ENCODE measurements around the gene TADA2B.

The TADA2B gene, protein sequence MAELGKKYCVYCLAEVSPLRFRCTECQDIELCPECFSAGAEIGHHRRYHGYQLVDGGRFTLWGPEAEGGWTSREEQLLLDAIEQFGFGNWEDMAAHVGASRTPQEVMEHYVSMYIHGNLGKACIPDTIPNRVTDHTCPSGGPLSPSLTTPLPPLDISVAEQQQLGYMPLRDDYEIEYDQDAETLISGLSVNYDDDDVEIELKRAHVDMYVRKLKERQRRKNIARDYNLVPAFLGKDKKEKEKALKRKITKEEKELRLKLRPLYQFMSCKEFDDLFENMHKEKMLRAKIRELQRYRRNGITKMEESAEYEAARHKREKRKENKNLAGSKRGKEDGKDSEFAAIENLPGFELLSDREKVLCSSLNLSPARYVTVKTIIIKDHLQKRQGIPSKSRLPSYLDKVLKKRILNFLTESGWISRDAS

DNA sequence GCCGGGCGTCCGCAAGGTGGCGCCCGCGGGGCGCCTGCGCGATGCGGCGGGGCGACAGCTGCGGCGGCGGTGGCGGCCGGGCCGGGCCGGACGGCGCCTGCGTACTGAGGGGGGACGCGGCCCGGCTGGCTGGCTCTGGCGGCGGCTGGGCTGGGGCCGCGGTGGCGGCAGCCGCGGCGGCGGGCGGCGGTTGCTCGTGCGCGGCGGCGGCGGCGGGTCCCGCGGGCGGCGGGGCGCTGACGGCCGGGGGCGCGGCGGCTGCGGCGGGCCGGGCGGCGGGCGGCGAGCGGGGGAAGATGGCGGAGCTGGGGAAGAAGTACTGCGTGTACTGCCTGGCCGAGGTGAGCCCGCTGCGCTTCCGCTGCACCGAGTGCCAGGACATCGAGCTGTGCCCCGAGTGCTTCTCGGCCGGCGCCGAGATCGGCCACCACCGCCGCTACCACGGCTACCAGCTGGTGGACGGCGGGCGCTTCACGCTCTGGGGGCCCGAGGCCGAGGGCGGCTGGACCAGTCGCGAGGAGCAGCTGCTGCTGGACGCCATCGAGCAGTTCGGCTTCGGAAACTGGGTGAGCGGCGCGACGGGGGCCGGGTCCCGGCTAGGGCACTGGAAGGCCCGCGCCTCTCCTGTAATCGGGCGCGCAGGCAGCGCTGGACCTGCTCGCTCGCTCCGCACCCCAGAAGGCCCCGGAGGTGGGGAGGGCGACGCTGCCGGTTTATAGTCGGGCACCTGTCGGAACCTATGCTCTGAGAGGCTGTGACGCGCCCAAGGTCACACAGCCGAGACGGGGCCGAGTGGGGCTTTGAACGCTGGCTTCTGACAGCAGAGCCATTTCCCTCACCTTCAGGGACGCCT, at the start of gene TADA2B:
TSS of gene TADA2B (plus strand) at position 89 of the 853 bp plus-strand sequence. CDS start at position 297, 208 bp downstream.
- DNase-seq = peak; percentile 45

DNA sequence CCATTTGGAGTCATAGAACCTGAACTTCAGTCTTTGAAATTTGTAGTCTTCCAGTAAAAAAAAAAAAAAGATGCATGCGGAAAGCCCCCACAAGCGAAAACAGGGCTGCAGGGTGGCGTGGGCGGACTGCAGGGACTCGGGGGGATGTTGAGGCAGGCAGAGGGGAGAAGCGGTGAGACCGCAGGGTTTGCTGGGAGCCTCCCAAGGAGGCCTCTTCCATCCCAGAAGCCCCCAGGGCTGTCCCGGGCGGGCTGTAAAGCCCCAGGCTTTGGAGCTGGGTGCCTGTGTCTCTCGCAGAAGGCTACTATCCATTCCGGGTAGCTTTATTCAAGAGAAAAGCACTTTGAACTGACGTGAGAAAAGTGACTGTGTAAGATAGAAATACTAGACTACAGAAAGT, 46.7 kb upstream of the TADA2B start:
- DNase-seq = no peak

DNA sequence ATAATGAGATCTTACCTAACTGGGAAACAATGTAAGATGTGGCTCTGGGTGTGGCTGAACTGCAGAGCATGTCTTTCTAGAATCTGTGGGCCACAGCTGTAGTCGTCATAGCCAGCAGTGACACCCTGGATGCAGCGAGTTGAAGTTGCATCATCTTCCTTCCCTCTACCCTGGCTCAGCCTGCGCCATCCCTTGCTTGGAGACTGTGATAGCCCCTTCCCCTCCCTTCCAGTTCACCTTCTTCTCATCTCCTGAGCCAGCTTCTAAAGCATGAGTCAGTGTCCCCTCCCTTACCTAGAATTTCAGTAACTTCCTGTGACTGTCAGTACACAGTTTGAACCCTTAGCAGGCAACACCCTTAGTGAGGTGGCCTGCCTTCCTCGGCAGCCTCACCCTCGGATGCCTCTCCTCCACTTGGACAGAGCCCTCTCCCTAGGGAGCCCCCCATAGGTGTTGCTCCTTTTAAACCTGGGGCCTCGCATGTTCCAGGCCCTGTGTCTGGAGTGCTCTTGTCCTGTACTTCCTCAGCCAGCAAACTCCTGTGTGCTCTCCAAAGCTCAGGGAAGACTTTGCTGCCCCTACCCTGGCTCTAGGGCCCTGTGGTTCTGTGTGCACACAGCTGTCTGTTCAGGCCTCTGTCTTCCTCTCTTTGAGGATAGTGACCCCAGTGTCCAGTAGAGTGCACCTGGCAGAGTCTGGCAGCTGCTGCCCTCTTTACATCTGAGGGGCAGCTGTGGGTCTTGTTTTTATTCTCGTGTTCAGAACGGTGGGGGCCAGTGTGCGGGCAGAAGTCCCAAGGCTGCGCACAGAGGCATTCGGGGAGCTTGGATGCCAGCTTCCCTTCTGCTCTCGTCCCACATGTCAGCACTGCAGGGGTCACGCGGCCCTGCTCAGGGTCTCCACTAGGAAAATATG, 43.7 kb upstream of the TADA2B start:
- DNase-seq = peak in 1 of 2 experiments; percentile 34

DNA sequence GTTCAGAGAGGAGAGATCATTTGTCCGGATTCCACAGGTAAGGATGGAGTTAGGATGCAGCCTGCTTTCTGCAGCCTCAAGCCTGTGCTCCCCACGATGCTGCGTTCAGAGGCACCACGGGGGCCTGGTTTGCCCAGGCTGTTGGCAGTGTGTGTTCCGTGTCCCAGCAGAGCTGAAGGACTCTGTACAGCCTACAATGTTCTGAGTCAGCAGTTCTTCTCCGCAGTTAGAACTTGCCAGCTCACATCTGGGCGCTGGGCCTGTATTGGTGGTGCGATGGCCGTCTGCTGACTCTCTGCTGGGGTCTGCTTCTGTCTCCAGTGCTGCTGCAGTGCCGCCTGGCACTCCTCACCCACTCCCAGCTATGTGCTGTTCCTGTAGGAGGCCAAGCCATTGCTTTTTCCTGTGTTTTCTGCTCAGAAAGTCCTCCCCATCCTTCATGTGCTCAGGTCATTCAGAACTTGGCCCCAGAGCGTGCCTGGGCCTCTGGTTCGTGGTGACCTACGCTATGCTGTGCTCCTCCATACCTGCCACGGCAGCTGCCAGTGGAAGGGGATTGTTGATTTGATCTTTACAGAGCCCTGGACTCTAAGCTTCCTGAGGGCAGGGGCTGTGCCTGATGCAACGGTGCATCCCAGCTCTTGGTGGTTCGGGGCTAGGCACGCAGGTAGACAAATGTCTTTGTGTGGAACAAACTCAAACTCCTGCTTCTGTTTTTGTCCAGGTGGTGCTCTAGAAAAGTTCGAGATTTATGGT, 42.6 kb upstream of the TADA2B start:
- no peak for DNase-seq

DNA sequence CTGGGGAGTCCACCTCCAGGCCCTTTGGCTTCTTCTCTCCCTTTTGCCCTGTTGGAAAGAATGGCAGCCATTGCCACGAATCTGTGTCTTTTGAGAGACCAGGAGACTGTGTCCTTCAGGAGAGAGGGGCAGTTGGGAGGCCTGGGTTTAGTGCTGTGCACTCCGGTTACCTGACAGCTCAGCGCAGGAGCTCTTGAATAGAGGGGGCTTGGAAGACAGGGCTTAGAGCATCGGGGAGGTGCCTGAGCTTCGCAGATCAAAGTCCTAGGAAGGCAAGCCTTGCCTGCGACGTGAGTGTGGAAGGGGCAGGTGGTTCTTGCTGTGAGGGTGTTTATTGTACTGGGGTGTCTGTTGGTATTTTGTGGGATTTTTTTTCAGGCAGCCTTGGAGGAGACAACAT, 41.9 kb upstream of the TADA2B start:
- no peak for DNase-seq

DNA sequence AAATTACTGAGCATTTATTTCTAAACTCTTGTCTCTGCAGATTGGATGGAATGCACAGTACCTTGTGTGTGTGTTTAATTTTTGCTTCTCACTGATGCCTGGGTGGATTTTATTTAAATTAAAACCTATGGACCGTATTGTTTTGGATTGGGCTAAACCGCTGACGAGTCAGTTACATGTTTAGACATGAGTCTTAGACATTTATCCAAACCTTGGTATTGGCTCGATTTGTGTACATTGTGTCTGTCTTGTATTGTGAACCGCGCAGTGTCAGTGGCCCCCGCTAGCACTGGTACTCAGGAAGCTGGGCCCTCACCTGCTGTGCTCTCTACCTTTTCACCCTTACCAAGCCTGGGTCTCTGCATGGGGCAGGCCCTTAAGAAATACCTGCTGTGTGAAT, 40.8 kb upstream of the TADA2B start:
- no peak for DNase-seq

DNA sequence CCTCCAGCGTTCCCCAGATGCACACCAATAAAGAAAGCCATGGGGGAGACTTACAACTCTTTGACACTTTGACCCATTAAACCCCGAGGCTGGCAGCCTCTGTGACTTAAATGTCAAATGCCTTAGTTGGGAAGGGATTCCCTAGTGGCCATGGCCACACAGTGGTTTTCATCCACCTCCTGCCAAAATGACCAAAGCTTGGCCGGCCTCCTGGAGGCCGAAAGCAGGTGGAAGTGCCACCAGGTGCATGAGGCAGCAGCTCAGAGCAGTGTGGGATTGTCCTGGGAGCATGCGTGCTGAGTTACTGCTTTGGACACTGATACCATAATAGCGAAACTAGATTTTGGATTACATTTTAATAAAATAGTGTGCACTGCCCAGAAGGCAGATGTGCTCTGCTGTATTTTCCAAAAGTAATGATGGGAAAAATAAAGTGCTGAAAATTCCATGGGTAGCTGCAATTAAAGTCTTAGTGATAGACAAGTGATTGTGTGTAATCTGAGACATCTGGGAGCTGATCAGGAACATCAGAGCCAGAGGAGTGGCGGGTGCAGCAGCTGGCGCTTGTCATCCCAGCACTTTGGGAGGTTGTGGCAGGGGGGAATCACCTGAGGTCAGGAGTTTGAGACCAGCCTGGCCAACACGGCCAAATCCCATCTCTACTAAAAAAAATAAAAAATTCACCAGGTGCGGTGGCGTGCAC, 39.8 kb upstream of the TADA2B start:
- DNase-seq = no peak

DNA sequence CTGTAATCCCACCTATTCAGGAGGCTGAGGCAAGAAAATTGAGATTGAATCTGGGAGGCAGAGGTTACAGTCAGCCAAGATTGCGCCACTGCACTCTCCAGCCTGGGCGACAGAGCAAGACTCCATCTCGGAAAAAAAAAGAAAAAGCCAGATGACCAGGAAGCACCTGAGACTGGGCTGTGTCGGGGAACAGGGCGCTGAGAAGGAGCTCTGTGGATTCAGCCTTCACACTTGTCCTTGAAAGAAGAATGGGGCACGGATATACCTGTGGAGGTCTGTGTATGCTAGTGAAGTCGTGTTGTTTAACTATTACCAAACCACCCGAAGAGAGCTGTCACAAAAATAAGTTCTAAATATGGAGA, 39.3 kb upstream of the TADA2B start:
- DNase-seq = no peak

DNA sequence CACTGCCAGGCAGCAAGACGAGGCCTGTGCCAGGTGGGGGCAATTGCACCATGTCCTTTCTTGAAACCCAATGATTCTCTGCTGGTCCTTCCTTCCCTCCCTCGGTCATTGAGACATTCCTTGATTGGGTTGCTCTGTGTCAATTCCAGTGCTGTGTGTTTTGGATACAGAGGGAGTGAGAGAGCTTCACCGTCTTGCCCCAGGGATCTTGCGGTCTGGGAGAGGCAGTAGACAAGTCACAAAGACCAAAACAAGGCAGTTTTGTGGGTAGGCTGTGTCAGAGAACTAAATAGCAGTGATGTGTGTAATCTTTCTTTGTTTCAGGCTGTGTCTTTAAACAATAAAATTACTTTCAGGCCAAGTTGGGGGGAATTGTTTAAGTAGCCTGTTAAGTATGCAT, 38.8 kb upstream of the TADA2B start:
- DNase-seq = no peak

DNA sequence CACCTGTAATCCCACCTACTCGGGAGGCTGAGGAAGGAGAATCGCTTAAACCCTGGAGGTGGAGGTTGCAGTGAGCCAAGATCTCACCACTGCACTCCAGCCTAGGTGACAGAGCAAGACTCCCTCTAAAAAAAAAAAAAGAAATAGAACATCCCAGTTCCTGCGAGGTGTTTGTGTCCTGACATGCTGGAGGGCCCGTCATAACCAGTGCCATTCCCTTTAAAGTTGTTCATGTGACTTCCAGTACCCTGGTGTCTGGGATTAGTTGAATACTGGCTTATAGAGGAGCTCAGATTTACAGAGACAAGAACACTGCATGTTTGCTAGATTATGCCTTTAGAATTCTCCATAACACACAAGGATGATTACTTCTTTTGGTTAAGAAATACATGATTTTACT, 37.6 kb upstream of the TADA2B start:
- DNase-seq = no peak

DNA sequence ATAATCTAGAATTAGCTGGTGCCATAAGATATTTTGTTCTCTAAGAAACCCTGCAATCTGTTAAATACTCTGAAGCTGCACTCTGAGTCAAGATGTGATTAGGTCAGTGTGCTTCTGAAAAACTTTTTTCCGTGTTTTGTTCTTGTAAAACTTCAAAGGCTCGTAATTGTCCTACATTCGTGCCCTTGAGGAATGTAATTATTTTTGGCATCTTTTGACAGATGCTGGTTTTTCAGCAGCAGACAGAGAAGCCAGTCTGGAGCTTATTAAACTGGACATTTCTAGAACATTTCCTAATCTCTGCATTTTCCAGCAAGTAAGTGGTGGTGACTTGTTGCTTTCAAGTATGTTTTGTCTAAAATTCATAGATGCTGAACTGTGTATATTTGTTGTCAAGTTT, 36.8 kb upstream of the TADA2B start:
- DNase-seq = no peak

DNA sequence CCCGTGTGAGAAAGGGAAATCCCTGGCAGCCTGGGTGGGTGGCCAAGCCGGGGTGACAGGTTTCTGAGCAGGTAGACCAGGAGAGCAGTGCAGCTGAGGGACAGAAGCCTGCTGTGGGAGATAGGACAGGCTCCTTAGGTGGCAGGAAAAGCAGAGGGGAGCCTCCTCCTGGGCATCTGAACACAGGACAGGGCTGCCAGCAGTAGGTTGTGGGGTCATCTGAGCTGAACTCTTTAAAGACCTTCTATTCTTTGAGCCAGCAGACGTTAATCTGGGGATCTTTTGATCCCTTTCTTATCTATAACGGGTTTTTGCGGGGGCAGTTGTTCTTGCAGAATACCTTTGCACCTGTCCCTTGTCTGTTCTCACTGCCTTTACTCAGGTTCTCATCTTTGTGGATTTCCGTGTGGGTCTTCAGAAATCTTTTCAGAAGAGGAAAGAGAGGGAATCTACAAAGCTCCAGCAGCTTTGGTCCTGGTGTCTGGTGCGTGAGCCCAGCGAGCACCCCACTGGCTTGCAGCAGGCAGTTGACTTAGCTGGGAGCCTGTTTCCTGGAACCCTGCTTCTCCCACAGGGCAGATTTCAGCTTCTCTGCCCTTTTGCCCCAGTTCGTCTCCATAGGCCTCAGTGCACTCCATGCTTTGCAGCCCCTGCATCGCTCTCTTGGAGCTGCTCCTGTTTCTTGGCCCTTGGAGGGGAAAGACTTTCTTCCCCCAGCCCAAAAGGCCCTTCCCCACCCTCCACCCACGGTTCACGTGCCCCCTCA, 35.8 kb upstream of the TADA2B start:
- DNase-seq = no peak

DNA sequence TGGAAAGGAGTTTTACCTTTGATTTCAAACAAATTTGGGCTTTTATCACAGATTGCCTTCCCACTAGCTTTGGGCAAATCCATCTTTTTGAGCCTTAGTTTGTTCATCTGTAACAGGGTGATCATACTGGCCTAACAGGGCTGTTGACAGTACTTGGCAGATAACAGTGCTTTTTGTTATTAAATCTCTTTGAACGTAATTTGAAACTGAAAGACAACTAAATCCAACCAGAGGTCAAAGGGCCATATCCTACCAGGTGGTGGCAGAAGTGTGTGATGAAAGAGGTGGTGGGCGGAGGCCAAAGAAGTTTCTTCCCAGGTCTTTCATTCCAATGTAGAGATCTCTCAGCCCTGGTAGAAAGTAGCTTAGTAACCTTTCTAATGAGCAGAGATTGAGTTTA, 35.2 kb upstream of the TADA2B start:
- no peak for DNase-seq

DNA sequence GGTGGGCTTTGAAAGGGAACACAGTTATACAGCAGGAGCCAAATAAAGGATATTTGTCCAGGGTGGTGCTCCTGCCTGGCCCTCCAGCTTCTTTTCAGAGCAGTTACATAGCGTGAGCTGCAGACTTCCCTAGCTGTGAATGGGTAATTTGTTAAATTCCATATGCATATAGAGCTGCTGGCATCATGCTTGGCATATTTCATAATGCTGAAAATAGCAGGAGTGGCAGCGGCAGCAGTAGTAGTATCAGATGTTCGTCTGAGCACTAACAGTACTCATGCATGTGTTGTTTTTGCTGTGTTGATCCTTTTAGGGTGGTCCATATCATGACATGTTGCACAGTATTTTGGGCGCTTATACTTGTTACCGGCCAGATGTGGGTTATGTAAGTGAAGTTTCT, 33.6 kb upstream of the TADA2B start:
- DNase-seq = no peak

DNA sequence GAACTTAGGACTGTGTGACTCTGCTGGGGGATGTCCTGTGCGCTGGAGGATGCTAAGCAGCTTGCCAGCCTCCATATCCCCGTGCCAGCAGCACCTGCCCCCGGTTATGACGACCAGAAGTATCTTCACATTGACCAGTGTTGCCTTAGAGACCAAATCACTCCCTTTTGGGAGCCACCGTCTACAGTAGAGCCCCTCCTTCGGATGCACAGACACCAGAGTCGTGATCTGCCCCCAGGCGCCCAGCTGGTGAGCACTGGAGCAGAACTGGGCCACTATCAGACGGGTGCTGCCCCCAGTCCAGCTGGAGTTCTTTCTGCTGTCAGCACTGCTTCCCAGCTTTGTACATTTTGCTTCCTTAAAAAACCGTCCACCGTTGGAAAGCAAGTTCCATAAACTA, 30.0 kb upstream of the TADA2B start:
- DNase-seq = no peak

DNA sequence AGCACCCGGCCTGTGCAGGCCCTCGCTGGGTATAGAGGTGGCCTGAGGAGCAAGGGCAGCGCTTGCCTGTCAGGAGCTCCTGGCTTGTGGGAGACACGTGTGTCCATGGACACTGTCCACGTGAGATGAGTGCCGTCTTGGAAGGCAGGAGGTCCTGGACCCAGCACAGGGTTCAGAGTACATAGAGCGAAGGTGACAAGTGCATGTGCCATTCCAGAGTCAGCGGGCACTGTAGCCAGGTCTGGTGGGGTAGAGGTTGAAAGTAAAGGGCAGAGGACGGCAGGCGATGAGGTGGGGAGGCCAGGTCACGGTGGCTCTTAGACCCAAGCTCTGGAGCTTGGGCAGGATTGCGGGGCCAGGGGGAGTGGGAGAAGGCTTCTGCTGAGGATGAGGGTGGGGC, 28.4 kb upstream of the TADA2B start:
- DNase-seq = no peak

DNA sequence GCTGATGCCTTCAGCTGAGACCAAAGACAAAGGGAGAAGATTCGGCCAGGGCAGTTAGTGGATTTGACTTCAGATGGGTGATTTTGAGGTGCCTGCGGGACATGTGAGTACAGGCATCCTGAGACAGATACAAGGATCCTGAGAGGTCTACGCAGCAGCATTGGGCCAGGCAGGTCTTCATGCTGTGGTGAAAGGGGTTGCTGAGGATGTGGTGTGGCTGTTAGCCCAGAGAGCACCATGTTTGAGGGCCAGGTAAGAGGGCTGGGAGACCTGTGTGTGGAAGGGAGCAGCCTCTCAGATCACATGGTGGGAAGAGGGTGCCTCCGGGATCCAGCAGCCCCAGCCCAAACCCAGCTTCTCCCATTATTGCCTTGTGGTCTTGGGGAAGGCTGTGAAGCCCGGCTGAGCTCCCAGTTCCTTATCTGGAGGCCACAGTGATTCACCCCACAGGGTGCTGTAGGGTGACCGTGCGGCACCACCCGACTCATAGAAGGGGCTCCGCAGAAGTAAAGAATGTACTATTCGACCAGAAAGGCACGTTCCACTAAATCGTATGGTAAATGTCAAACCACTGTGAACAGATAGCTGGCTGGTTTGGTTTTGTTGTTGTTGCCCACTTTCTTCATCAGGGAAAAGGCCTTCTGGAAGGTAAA, 27.7 kb upstream of the TADA2B start:
- DNase-seq = no peak

DNA sequence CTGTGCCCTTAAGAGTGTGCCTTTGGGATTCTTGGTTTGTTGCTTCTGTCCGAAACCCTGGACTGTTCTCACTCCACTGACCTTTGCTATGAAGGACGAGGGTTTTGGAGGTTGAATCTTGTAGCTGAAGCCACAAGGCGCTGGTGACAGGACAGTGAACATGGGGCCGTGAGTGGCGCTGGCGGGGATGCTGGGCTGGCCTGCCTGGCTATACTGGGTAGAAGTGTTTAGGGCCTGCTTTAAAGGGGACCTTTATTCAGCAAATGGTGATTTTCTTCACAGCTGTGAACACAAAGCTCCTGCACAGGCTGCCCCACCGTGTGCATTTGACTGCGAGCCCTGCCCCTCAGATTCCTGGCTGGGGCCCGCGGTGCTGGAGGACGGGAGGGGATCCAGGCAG, 27.1 kb upstream of the TADA2B start:
- no peak for DNase-seq

DNA sequence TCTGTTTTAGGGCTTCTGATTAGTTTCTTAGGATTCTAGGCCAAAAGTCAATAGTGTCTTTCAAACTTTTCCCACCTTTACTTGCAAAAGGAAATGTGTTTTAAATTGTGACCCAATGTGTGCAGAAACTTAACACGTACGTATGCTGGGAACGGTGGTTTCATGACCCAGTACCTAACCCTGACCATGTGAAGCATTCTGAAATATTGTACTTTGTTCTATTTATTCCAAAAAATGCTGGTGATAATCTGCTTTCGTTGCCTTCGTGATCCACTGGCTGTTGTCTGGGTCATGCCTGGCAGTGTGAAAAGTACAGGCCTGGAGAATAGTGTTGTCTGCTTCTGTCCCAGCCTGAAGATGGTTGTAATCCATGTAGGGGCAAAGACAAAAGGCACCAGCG, 26.7 kb upstream of the TADA2B start:
- no peak for DNase-seq

DNA sequence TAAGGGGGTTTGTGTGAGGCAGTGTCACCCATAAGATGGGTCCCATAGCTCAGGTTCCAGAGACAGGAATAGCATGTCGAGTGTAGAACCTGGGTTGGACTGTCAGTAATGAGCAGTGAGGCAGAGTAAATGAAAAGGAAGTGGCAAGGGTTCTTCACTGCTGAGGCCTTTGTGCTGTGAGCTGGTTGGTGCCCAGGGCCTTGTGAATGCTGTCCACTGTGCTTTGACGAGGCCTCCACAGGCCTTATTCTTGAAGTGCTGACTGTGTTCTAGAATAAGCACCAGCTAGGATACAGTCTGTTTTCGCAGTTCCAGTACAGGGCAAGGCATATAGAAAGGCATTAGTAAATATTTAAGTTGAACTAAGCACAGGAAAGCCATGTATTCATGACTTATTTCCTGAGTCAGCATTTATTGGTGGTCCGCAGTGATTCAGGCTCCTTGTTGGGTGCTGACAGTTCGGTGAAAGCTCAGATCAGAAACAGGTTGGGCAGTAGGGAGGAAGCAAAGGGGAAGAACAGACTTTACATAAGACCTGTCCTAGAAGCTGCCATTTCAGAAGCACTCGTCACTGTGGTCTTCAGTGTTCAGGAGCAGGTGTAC, 25.6 kb upstream of the TADA2B start:
- DNase-seq = no peak

Data from stimulated activated CD4-positive, alpha-beta T cell treated with anti-CD3 and anti-CD28 coated beads, Interleukin-4, amount 100 ng/mL, for 4 hours (primary cell).